Adrenal gland (tissue), 12 donors: ENCODE measurements around the gene HIVEP3. TPM values are rescaled to one million over a fixed set of nuclear protein-coding genes. Genes with fewer than 3 reads are reported as not detected.

Experiments used
- DNase-seq, 7 donors: peaks; one replicate each; pipeline ENCODE4 v3.0.0-alpha.2; 2019 to 2020
- H3K27ac ChIP-seq, 5 donors: fragments of 200-600 bp; sonication (generic) in 4 of 5; 1 replicate in 3 of 5; 2 replicates in 2 of 5; pipeline versions ENCODE4 v1.5.1 to v1.8.0; 2016 to 2020; ENCODE audit warnings: mild to moderate bottlenecking in 1 of 5
- H3K27me3 ChIP-seq: fragments of 200-600 bp; 2 replicates; pipeline ENCODE4 v1.8.0; 2021
- H3K36me3 ChIP-seq, 2 donors: fragments of 200-600 bp; replicated peaks in 1 of 2; 1 replicate in 1 of 2; 2 replicates in 1 of 2; pipeline versions ENCODE4 v1.5.1 to v1.8.0; 2018 to 2022
- H3K4me1 ChIP-seq, 2 donors: fragments of 200-600 bp; replicated peaks in 1 of 2; 1 replicate in 1 of 2; 2 replicates in 1 of 2; pipeline versions ENCODE4 v1.5.1 to v1.8.0; 2018 to 2021
- H3K4me3 ChIP-seq, 4 donors: fragments of 200-600 bp; sonication (generic) in 3 of 4; one replicate each; pipeline ENCODE4 v1.5.1; 2016 to 2018
- H3K9me3 ChIP-seq, 3 donors: fragments of 200-600 bp; sonication (generic) in 1 of 3; replicated peaks in 1 of 3; 1 replicate in 2 of 3; 2 replicates in 1 of 3; pipeline versions ENCODE4 v1.5.1 to v1.8.0; 2016 to 2021
- CTCF ChIP-seq, 6 experiments: fragments of 450-650 bp in 4 of 6; fragments of 200-600 bp in 2 of 6; sonication (generic) in 1 of 6; IDR thresholded peaks; 1 replicate in 5 of 6; 2 replicates in 1 of 6; pipeline versions ENCODE4 v1.5.1 to v1.8.0; 2016 to 2021; ENCODE audit warnings: antibody characterized with exemption in 6 of 6, mild to moderate bottlenecking in 2 of 6, moderate library complexity in 1 of 6
- POLR2A ChIP-seq, 2 donors: fragments of 450-650 bp; IDR thresholded peaks; one replicate each; pipeline ENCODE4 v1.6.1; 2017; ENCODE audit warnings: antibody characterized with exemption in 2 of 2, mild to moderate bottlenecking in 2 of 2, moderate library complexity in 1 of 2
- WGBS, 4 donors: extraction: QIAGEN DNeasy Blood & Tissue Kit in 2 of 4; methylation state at CpG; one replicate each; pipeline versions ENCODE4 v1.1.5 to v1.1.7; 2013 to 2017; 5-methylcytosine and 5-hydroxymethylcytosine counted together
- intact Hi-C, 2 donors: fragments of 100-400 bp; cut with DNase I; formaldehyde crosslinking; loops; one replicate each; pipeline versions ENCODE4 v1.14.1 to v1.15.0; 2022 to 2023
- polyA plus RNA-seq, 3 donors: library from polyadenylated mRNA; stranded (reverse); fragments of 200-250 nt in 2 of 3; fragments of 350-450 nt in 1 of 3; fragmentation: Illumina TruSeq in 1 of 3; extraction: RNeasy Lipid Tissue Mini Kit (QIAGEN cat#74804) in 1 of 3; gene quantifications; one replicate each; pipeline ENCODE4 v1.2.3, GENCODE V29; 2013 to 2014
- total RNA-seq, 9 donors: library from RNA; depleted of rRNA in 4 of 9; stranded (reverse); fragments of >200 nt in 4 of 9; fragments of 120-200 nt in 1 of 9; fragmentation: NEBNext Ultra II Directional in 1 of 9; extraction: Animal tissue kit (Norgen Biotek cat#: 25700) in 1 of 9; gene quantifications; one replicate each; pipeline versions ENCODE4 v1.1.0 to v1.2.4, GENCODE V29; 2013 to 2023
- donor health status: healthy with polysubstance abuse.
- donor health status: Bipolar disorder and iron deficiency.
- donor health status: DM: yes; HTN: yes; CAD: no.
- donor health status: DM: no; HTN: no; CAD: no.
- donor health status: DM: no; HTN: no; CAD: no.
- donor health status: DM: yes; HTN: yes; CAD: no.

Gene HIVEP3
- total and polyA plus RNA-seq, 12 donors = 3.2 to 7.7 (median 7.0) TPM

GRCh38 chr1:41621256-41621655 is 297.5 kb downstream of the HIVEP3 start:
- WGBS, 4 donors = 93 to 97% (median 94%) methylated on average over 5 of the region's 5 CpGs
- no peak for TF ChIP-seq POLR2A (IDR thresholded peaks at IDR 0.05)
- TF ChIP-seq CTCF (IDR thresholded peaks at IDR 0.05) = no peak
- no peak for DNase-seq

GRCh38 chr1:41620365-41621169 is 298.2 kb downstream of the HIVEP3 start:
- H3K27ac ChIP-seq = no peak overlapping the region
- H3K27me3 ChIP-seq = no peaks in the 10 kb centered on the region
- H3K4me1 ChIP-seq = peaks cover 5 to 16% of the 10 kb centered on the region in 2 donors
- H3K4me3 ChIP-seq = no peak overlapping the region
- TF ChIP-seq CTCF (IDR thresholded peaks at IDR 0.05) (no peak), POLR2A (IDR thresholded peaks at IDR 0.05) (no peak)
- intact Hi-C loops = no loop called here
- WGBS, 4 donors = 85 to 96% (median 89%) methylated on average over 8 to 9 of the region's 9 CpGs
- H3K36me3 ChIP-seq = no peaks in the 10 kb centered on the region
- DNase-seq = peak in 1 of 7 donors; percentile 7
- H3K9me3 ChIP-seq = no peaks in the 10 kb centered on the region

More at GRCh38 chr1:41621256-41621655, 297.5 kb downstream of the HIVEP3 start:
- Histone ChIP-seq H3K27me3 (no peaks in the 10 kb centered on the region), H3K27ac (no peak overlapping the region), H3K4me3 (no peak overlapping the region), H3K36me3 (no peaks in the 10 kb centered on the region), H3K4me1 (peaks cover 5 to 16% of the 10 kb centered on the region in 2 donors), H3K9me3 (no peaks in the 10 kb centered on the region)
- intact Hi-C loops = no loop called here

- no peaks in the 10 kb centered on the region for H3K27me3 ChIP-seq
- TF ChIP-seq CTCF (IDR thresholded peaks at IDR 0.05) (no peak), POLR2A (IDR thresholded peaks at IDR 0.05) (no peak)
- no peak overlapping the region for H3K4me3 ChIP-seq
- peaks cover 5 to 16% of the 10 kb centered on the region in 2 donors for H3K4me1 ChIP-seq
- no peak overlapping the region for H3K27ac ChIP-seq
- no peaks in the 10 kb centered on the region for H3K9me3 ChIP-seq
- no peak for DNase-seq
- no peaks in the 10 kb centered on the region for H3K36me3 ChIP-seq
- intact Hi-C loops = no loop called here
- 86 to 91% (median 88%) methylated on average over 10 of the region's 10 CpGs for WGBS, 4 donors
Measured at GRCh38 chr1:41619511-41620364, 299.0 kb downstream of the HIVEP3 start.

GRCh38 chr1:41618871-41619270 is 299.9 kb downstream of the HIVEP3 start:
- H3K4me3 ChIP-seq = no peak overlapping the region
- H3K4me1 ChIP-seq = peaks cover 5 to 16% of the 10 kb centered on the region in 2 donors
- intact Hi-C loops = no loop called here

More at GRCh38 chr1:41618871-41619270, 299.9 kb downstream of the HIVEP3 start:
- TF ChIP-seq POLR2A (IDR thresholded peaks at IDR 0.05) (no peak), CTCF (IDR thresholded peaks at IDR 0.05) (no peak)
- H3K27ac ChIP-seq = peak overlapping the region in 2 of 5 donors; percentile 26 to 67
- H3K27me3 ChIP-seq = no peaks in the 10 kb centered on the region
- no peak for DNase-seq
- no peaks in the 10 kb centered on the region for H3K36me3 ChIP-seq
- no peaks in the 10 kb centered on the region for H3K9me3 ChIP-seq
- WGBS, 4 donors = 87 to 90% (median 89%) methylated on average over 6 of the region's 6 CpGs
